SJCRH30 (cell line): ENCODE results near the gene GOLGA3. TPM values are rescaled to one million over a fixed set of nuclear protein-coding genes. Genes with fewer than 3 reads are reported as not detected.
"Not testable (repeated sequence)": the region's sequence is repeated elsewhere in the genome, so short reads cannot be mapped to it uniquely, and the experiment has no call there.

Source experiments
- DNase-seq, 2 experiments: peaks; one replicate each; pipeline ENCODE4 v3.0.0-alpha.2; 2015 to 2020
- H3K27ac ChIP-seq: fragments of 250-450 bp; sonication (Bioruptor Pico); 2 replicates; pipeline ENCODE4 v1.5.1; 2020; ENCODE audit warnings: mild to moderate bottlenecking, moderate library complexity
- H3K27me3 ChIP-seq: fragments of 250-450 bp; sonication (Bioruptor Pico); 2 replicates; pipeline ENCODE4 v1.5.1; 2020; ENCODE audit warnings: mild to moderate bottlenecking, moderate library complexity
- H3K36me3 ChIP-seq: fragments of 250-450 bp; sonication (Bioruptor Pico); 2 replicates; pipeline ENCODE4 v1.5.1; 2020; ENCODE audit warnings: mild to moderate bottlenecking, moderate library complexity
- H3K4me1 ChIP-seq: fragments of 250-450 bp; sonication (Bioruptor Pico); 2 replicates; pipeline ENCODE4 v1.5.1; 2020; ENCODE audit warnings: mild to moderate bottlenecking, moderate library complexity
- H3K4me3 ChIP-seq: fragments of 250-450 bp; sonication (Bioruptor Pico); 2 replicates; pipeline ENCODE4 v1.5.1; 2020; ENCODE audit warnings: mild to moderate bottlenecking, moderate library complexity
- H3K9me3 ChIP-seq: fragments of 250-450 bp; sonication (Bioruptor Pico); replicated peaks from 2 replicates; pipeline ENCODE4 v1.5.1; 2020; ENCODE audit warnings: mild to moderate bottlenecking, moderate library complexity
- total RNA-seq: library from RNA; depleted of rRNA; stranded (reverse); fragments of >200 nt; shearing (Covaris generic); gene quantifications from 2 replicates; pipeline ENCODE4 v1.2.3, GENCODE V29; 2014

Gene GOLGA3
- total RNA-seq, 1 experiment from 2014 or later, result 40.3 TPM

DNA sequence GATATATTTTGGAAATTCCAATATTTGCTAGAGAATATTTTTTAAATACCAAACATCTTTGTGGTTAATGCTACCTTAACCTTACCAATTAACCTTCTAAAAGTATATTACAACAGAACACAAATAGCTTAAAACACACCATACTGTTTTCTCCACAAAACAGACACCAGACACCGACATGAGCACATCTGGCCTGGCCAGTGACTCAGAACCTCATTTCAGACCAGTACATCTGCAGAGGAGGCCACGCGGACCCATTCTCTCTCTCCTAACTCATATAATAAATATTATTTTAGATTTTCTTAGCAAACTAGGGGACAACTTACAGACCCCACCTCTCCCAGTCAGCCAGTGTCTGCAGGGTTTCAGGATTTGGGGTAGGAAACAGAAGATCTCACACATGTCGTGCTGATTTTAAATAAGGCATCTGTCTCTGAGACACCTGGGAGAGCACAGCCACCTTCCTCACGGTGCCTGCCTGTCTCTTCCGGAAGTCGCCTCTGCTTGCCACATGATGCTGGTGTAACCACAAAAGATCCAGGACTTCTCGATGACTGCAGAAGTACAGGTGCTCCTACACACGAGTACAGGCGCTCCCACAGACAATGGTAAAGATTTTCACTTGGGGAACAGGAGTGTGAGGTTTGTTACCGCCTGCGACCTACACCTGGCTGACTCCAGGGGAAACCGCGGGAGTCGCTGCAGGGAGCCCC, 57.4 kb downstream of the GOLGA3 start:
- Histone ChIP-seq H3K27me3 (no peaks in the 10 kb centered on the region), H3K4me1 (no peaks in the 10 kb centered on the region), H3K4me3 (no peak overlapping the region), H3K27ac (no peak overlapping the region), H3K9me3 (0 out of 2 replicates have a peak, but pooled peaks cover 2% of the 10 kb centered on the region), H3K36me3 (peaks cover 59% of the 10 kb centered on the region)
- no peak for DNase-seq

- DNase-seq, result no peak
- Histone ChIP-seq H3K4me3 (no peak overlapping the region), H3K9me3 (peaks cover 2% of the 10 kb centered on the region; the same call in 1 of the 2 replicates), H3K27ac (no peak overlapping the region), H3K36me3 (peaks cover 34% of the 10 kb centered on the region), H3K27me3 (no peaks in the 10 kb centered on the region), H3K4me1 (no peaks in the 10 kb centered on the region)
Observed at GRCh38 chr12:132766380-132767085, 62.1 kb downstream of the GOLGA3 start.

GRCh38 chr12:132765361-132765760, 63.3 kb downstream of the GOLGA3 start:
- Histone ChIP-seq H3K4me3 (no peak overlapping the region), H3K36me3 (peaks cover 23% of the 10 kb centered on the region), H3K27me3 (no peaks in the 10 kb centered on the region), H3K27ac (no peak overlapping the region), H3K4me1 (no peaks in the 10 kb centered on the region), H3K9me3 (peaks cover 2% of the 10 kb centered on the region; the same call in 1 of the 2 replicates)
- no peak for DNase-seq

DNA sequence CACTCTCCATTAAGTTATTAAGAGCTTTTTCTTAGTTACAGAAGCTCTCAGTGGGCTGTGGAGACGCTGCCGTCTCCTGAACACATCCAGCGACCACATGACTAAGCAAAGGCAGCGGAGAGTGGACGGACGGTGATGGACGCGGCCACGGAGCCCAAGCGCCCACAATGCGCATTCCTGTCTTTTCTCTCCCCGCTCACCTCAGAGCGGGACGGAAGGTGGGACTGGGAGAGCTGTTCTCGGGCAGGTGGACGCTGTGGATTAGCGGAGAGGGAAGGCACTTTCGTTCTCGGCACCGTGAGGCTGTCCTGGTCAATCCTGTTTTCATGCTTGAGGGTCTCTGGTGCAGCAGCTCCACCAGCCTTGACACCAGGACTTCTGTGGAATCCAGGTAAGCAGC, 64.4 kb downstream of the GOLGA3 start:
- peaks cover 23% of the 10 kb centered on the region for H3K36me3 ChIP-seq
- no peaks in the 10 kb centered on the region for H3K4me1 ChIP-seq
- DNase-seq, result no peak
- no peaks in the 10 kb centered on the region for H3K27me3 ChIP-seq
- no peak overlapping the region for H3K4me3 ChIP-seq
- H3K27ac ChIP-seq, result no peak overlapping the region
- peaks cover 2% of the 10 kb centered on the region; the same call in 1 of the 2 replicates for H3K9me3 ChIP-seq

GRCh38 chr12:132761921-132762583, 66.6 kb downstream of the GOLGA3 start:
- peak; percentile 81 to 86 for DNase-seq
- Histone ChIP-seq H3K4me3 (peak overlapping the region; percentile 86), H3K36me3 (peaks cover 28% of the 10 kb centered on the region), H3K9me3 (peaks cover under 1% of the 10 kb centered on the region; the same call in 1 of the 2 replicates), H3K4me1 (no peaks in the 10 kb centered on the region), H3K27ac (peak overlapping the region; percentile 87), H3K27me3 (no peaks in the 10 kb centered on the region)

GRCh38 chr12:132761032-132761920, 67.4 kb downstream of the GOLGA3 start, which contains the start of gene ANKLE2:
Gene ANKLE2 (minus strand): TSS chr12:132761832. CDS start chr12:132761798, 34 bp downstream.
- Histone ChIP-seq H3K9me3 (peaks cover 2% of the 10 kb centered on the region; the same call in 1 of the 2 replicates), H3K27ac (peak within 1 kb of the TSS; percentile 87)
- peak; percentile 64 for DNase-seq

GRCh38 chr12:132759359-132759758, 69.3 kb downstream of the GOLGA3 start:
- H3K27me3 ChIP-seq, result no peaks in the 10 kb centered on the region
- H3K36me3 ChIP-seq, result peaks cover 55% of the 10 kb centered on the region
- H3K27ac ChIP-seq, result no peak overlapping the region
- H3K4me3 ChIP-seq, result no peak overlapping the region
- H3K4me1 ChIP-seq, result no peaks in the 10 kb centered on the region
- H3K9me3 ChIP-seq, result peaks cover 3% of the 10 kb centered on the region; the same call in 1 of the 2 replicates
- DNase-seq, result no peak

More at GRCh38 chr12:132761032-132761920, 67.4 kb downstream of the GOLGA3 start, which contains the start of gene ANKLE2:
- Histone ChIP-seq H3K36me3 (peaks cover 35% of the 10 kb centered on the region), H3K4me1 (no peaks in the 10 kb centered on the region), H3K27me3 (no peaks in the 10 kb centered on the region), H3K4me3 (peak within 1 kb of the TSS; percentile 95)

DNA sequence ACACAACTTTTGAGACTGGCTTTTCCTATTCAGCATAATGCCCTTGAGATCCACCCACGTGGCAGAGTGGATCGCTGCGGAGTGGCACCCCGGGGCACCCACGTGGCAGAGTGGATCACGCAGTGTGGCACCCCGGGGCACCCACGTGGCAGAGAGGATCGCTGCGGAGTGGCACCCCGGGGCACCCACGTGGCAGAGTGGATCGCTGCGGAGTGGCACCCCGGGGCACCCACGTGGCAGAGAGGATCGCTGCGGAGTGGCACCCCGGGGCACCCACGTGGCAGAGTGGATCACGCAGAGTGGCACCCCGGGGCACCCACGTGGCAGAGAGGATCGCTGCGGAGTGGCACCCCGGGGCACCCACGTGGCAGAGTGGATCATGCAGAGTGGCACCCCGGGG, 69.8 kb downstream of the GOLGA3 start:
- DNase-seq, H3K27me3 ChIP-seq, H3K9me3 ChIP-seq, H3K4me1 ChIP-seq, H3K4me3 ChIP-seq, H3K27ac ChIP-seq: not testable (repeated sequence)
- peaks cover 60% of the 10 kb centered on the region for H3K36me3 ChIP-seq

- Histone ChIP-seq H3K4me3 (no peak overlapping the region), H3K9me3 (0 out of 2 replicates have a peak, but pooled peaks cover 5% of the 10 kb centered on the region), H3K27me3 (no peaks in the 10 kb centered on the region), H3K4me1 (no peaks in the 10 kb centered on the region), H3K27ac (no peak overlapping the region), H3K36me3 (peaks cover 94% of the 10 kb centered on the region)
- no peak for DNase-seq
Observed at GRCh38 chr12:132754160-132754932, 74.3 kb downstream of the GOLGA3 start.

DNA sequence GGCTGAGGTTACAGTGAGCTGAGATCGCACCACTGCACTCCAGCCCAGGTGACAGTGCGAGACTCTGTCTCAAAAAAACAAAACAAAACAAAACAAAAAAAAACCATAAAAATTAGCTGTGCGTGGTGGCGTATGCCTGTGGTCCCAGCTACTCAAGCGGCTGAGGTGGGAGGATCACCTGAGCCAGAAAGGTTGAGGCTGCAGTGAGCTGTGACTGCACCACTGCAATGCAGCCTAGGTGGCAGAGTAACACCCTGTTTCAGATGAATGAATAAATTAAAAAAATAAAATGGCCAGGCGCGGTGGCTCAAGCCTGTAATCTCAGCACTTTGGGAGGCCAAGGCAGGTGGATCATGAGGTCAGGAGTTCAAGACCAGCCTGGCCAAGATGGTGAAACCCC, 75.0 kb downstream of the GOLGA3 start:
- peaks cover 99% of the 10 kb centered on the region for H3K36me3 ChIP-seq
- H3K4me3 ChIP-seq, H3K9me3 ChIP-seq, H3K27me3 ChIP-seq, DNase-seq, H3K4me1 ChIP-seq, H3K27ac ChIP-seq: not testable (repeated sequence)

- Histone ChIP-seq H3K4me3 (no peak overlapping the region), H3K27ac (no peak overlapping the region), H3K4me1 (no peaks in the 10 kb centered on the region), H3K36me3 (peaks cover 96% of the 10 kb centered on the region), H3K9me3 (no peaks in the 10 kb centered on the region), H3K27me3 (no peaks in the 10 kb centered on the region)
- no peak for DNase-seq
Observed at GRCh38 chr12:132748319-132748718, 80.3 kb downstream of the GOLGA3 start.

DNA sequence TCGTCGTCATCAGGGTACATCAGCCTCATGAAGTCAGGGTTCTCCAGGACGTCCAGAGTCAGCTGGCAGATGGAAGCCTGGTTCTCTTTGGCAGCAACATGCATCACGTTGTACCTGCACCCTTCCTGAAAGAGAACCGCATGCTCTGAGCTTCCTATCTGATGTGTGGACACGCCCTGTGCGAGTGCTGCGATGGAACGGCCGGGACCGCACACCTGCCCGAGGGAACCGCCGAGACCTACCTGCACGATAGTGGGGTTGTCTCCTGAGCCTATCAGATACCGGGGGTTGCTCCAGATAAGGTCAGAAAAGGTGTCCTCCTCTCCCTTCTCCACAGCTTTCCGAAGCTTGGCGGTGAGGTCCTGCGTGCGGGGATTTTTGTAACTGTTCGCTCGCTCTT, 80.8 kb downstream of the GOLGA3 start:
- Histone ChIP-seq H3K9me3 (no peaks in the 10 kb centered on the region), H3K4me3 (no peak overlapping the region), H3K27ac (no peak overlapping the region), H3K36me3 (peaks cover 96% of the 10 kb centered on the region), H3K4me1 (no peaks in the 10 kb centered on the region), H3K27me3 (no peaks in the 10 kb centered on the region)
- DNase-seq, result no peak

DNA sequence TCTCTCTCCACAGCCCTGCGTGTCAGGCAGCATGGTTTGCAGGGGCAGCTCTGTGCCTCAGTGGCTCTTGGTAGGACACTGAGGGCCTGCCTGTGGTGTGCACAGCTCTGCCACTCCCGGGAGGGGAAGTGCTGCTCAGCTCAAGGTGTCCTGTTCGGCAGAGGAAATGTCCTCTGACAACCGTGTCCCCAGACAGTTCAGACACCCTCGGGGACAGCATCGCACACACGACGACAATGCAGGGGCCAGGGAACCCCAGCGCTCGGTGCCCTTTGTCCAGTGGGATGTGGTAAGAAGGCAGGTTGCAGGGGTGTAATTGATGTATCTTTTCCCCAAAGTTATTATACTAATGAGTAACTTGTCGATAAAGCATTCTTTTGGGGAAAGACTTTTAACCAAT, 81.3 kb downstream of the GOLGA3 start:
- no peak overlapping the region for H3K4me3 ChIP-seq
- no peaks in the 10 kb centered on the region for H3K27me3 ChIP-seq
- no peaks in the 10 kb centered on the region for H3K4me1 ChIP-seq
- no peaks in the 10 kb centered on the region for H3K9me3 ChIP-seq
- H3K27ac ChIP-seq, result no peak overlapping the region
- H3K36me3 ChIP-seq, result peaks cover 95% of the 10 kb centered on the region
- no peak for DNase-seq
